Measurements from ENCODE around the gene CDC42BPG.

The CDC42BPG gene

GRCh38 chr11:64891215-64891848 lies 46.9 kb upstream of the CDC42BPG start:
- DNase-seq (ENCODE audit: low spot score): no peak
- no peak for TF ChIP-seq CTCF (IDR thresholded peaks at IDR 0.05; ENCODE audit: extremely low read depth, missing control alignments)

GRCh38 chr11:64890522-64890939 lies 46.1 kb upstream of the CDC42BPG start:
- DNase-seq (ENCODE audit: low spot score): no peak
- no peak for TF ChIP-seq CTCF (IDR thresholded peaks at IDR 0.05; ENCODE audit: extremely low read depth, missing control alignments)

GRCh38 chr11:64888729-64889511 lies 44.5 kb upstream of the CDC42BPG start:
- DNase-seq (ENCODE audit: low spot score): no peak
- TF ChIP-seq CTCF (IDR thresholded peaks at IDR 0.05; ENCODE audit: extremely low read depth, missing control alignments): no peak

GRCh38 chr11:64888406-64888728 lies 43.9 kb upstream of the CDC42BPG start:
- DNase-seq (ENCODE audit: low spot score): no peak
- no peak for TF ChIP-seq CTCF (IDR thresholded peaks at IDR 0.05; ENCODE audit: extremely low read depth, missing control alignments)

GRCh38 chr11:64887757-64888405 lies 43.4 kb upstream of the CDC42BPG start:
- peak; percentile 91 for DNase-seq (ENCODE audit: low spot score)
- TF ChIP-seq CTCF (IDR thresholded peaks at IDR 0.05; ENCODE audit: extremely low read depth, missing control alignments): peak; percentile 68

- no peak for DNase-seq (ENCODE audit: low spot score)
- TF ChIP-seq CTCF (IDR thresholded peaks at IDR 0.05; ENCODE audit: extremely low read depth, missing control alignments): no peak
Observed at GRCh38 chr11:64887234-64887756, 42.8 kb upstream of the CDC42BPG start.
